Ecto neural progenitor cell (in vitro differentiated cells): ENCODE measurements around the gene ATP12A.

Experiments used
- DNase-seq: peaks from one replicate; pipeline ENCODE4 v3.0.0-alpha.2; 2018; ENCODE audit warnings: low spot score

The ATP12A gene

DNA sequence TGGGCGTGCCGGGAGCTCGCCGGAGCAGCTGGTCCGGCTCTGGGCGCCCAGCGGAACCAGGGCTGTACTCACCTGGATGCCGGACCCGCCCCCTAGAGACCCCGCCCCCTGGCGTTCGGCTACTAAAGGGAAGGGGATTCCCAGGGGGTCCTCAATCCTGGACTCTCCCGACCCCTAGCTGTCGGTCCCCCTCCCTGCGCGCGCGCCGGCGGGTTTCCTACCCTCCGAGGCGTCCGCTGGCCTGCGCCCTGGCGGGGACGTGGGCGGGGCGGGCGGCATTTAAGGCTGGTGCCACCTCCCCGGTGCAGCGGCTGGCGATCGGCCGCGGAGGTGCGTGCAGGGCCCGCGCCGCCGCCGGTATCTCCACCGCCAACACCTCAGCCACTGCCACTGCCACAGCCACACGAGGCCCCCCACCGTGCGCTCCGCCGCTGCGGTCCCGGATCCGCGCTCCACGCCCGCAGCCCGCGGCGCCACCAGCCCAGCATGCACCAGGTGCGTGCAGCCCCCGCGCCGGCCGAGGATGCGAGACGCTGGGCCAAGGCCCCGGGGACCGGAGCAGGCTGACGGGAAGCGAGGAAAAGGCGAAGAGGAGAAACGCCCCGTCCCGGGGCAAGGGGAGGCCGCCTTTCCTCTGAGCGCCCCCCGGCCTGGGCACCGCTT, at the start of gene ATP12A:
ATP12A (plus strand) TSS at position 151 of the 663 bp plus-strand sequence; CDS start at position 487, 336 bp downstream.
- peak; percentile 68 for DNase-seq

- DNase-seq = no peak
Measured at GRCh38 chr13:24630851-24631620, 49.2 kb upstream of the ATP12A start.

GRCh38 chr13:24631922-24632321, 48.3 kb upstream of the ATP12A start:
- DNase-seq = no peak

DNA sequence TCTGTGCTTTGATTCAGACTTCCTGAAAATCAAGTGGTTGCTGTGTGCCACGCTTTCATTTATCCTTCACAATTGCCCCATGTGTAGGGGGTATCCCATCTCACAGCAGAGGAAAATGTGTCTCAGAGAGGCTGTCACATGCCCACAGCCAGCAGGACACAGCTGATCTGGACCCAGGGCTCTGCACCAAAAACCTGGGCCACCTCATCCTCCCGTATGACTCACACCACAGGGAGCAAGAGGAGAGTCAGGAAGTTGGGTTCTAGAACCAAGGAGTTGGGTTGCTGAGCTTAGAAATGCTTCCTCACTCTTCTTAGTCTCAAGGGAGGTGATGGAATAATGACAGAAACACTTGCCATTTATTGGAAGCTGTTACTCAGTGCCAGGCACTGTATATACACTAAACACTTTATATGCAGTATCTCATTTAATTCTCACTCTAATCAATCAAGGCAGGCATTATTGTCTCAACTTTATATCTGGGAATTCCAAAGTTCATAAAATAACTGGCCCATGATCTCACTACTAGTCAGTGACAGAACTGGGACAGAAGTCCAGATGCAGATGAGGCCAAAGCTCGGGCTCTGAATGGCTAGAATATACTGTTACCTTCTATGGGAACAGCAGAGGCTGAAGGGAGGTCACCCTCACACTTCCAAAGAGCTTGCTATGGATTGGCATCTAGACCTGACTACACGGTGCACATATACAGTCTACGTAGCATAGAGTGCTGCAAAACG, 47.7 kb upstream of the ATP12A start:
- DNase-seq = no peak

DNA sequence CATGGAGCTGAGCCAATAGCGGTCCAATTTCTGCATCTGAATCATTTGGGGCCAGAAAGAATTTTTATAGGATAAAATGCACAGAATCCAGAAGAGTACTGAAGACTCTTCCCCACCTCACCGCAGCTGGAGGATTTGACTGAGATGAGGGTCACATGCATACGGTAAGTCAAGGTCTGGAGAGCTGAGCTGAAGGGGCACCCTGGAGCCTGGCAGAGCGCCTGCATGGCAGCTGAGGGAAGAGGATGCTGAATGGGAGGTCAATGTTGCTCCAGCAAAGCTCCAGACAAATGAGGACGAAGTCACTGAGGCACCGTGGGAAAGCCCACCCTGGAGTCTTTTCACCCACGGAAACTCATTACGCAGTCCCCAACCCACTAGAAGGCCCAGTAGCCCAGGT, 43.4 kb upstream of the ATP12A start:
- DNase-seq = no peak

- no peak for DNase-seq
Measured at GRCh38 chr13:24638096-24638495, 42.1 kb upstream of the ATP12A start.

DNA sequence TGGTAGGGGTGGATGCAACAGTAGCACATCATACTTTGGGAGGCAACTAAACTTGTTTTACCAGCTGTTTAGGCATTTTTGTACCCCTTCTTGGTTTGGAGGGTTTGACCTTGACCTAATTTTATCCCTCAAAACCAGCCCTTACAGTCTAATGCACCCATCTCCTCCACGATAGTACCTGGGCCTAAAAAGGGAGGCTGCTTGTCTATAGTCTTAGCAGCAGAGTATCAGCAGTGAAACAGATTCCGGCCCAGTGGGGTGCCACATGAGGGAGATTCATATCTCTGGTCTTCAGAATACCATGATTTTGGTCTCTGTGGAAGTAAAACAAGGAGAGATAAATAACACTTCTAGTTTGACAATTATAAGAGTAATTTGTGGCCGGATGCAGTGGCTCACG, 39.5 kb upstream of the ATP12A start:
- DNase-seq = no peak

DNA sequence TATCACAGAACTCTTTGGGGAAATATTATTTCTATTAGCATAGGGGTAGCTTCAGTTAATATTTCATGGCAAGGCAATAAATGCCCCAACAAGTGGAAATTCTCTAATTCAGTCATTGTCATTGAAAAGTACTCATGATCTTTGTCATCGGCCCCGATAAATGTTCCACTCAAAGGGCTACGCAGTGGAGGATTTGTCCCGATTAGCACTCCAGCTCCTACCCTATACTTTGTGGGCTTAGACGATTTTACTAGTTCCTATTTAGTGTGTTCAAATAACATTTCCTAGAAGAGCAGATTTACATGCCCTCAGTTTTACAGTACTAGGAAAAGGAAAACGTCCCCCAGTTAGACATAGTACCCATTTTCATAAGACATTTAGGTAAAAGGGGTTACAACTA, 38.0 kb upstream of the ATP12A start:
- no peak for DNase-seq

DNA sequence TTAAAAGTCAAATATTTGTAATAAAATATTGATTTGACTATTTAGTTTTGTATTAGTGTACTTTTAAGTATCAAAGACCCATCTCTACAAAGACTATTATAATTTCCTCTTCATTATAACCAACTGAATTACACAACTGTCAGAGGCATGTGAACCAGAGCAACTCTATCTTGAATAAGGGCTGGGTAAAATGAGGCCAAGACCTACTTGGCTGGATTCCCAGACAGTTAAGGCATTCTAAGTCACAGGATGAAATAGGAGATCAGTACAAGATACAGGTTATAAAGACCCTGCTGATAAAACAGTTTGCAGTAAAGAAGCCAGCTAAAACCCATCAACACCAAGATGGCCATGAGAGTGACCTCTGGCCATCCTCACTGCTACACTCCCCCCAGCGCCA, 36.2 kb upstream of the ATP12A start:
- DNase-seq = no peak

DNA sequence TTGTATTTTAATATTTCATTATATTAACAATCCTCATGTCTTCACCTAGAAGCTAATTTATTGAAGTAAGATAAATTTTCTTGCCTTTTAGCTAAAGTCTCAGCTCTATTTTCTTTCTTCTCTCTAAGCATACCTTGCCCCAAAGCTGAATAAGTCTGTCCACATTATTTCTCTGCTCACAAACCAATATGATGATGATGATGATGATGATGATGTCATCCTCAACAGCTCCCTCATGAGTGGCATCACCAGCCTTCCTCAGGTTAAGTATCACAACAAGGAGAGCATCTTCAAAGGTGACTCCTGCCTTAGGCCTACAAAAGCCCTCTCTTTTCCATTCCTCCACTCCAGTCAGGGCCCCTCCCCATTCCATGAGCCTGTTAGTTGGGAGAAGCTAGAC, 31.9 kb upstream of the ATP12A start:
- DNase-seq = no peak

GRCh38 chr13:24648983-24649687, 31.1 kb upstream of the ATP12A start:
- no peak for DNase-seq

- no peak for DNase-seq
Measured at GRCh38 chr13:24649688-24650043, 30.5 kb upstream of the ATP12A start.

GRCh38 chr13:24650161-24650560, 30.0 kb upstream of the ATP12A start:
- no peak for DNase-seq

DNA sequence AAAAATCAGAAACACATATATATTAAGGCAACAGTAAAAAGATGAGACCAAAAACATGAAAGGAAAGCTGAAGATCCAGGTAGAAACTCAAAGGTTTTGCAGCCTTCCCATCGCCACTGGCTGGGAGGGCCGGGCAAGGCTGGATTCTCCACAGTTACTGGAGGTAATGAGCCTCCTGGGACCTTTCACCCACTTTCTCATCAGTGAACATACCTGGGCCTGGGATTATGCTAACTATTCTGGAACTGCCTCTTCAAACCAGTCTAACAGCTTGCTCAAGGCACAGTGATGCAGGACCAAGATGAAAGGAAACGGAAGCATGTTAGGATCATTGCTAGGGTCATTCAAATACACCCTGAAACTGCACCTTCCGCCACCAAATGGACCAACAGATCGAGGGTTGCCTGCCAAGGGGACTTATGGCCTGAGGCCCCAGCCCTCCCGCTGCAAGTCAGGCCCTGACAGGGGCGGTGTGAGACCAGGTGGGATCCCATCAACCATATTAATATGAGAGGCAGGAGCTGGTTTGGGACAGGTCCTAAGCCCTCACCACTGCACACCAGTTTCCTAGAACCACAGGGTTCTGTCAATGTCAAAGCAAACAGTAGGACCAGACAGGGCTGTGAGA, 28.4 kb upstream of the ATP12A start:
- no peak for DNase-seq

- DNase-seq = no peak
Measured at GRCh38 chr13:24652359-24652758, 27.8 kb upstream of the ATP12A start.

DNA sequence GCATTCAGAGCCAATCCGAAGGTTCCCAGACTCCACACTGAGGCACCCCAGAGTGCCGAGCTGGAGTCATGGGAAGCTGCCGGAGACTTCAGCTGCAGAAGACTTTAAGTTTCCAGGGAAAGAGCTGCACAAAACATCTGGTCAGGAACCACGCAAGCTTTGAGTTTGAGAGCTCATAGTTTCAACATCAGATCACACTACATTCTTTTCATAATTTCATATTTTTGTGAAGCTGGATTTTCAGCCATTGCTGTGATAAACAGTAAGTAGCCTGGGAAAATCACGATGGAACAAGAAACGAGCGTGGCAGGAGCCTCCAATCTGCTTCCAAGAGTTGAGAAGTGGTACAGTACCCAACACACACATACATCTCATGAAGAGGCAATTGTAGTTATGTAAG, 25.5 kb upstream of the ATP12A start:
- no peak for DNase-seq

DNA sequence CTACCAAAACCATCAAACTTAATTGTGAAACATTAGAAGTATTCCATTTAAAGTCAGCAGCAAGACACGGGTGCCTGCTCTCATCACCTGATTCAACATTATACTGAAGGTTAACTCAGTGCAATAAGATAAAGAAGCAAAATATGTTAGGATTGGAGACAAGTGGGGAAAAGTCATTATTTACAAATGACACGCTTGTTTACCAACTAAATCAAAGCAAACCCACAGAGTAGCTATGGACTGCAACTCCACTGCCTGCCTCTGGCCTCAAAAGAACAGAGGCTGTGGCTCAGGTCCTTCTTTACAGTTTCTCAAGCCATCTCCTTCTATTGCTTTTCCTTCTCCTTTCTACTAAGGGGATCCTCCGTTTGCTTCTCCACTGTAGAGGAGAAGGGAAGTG, 21.0 kb upstream of the ATP12A start:
- no peak for DNase-seq

DNA sequence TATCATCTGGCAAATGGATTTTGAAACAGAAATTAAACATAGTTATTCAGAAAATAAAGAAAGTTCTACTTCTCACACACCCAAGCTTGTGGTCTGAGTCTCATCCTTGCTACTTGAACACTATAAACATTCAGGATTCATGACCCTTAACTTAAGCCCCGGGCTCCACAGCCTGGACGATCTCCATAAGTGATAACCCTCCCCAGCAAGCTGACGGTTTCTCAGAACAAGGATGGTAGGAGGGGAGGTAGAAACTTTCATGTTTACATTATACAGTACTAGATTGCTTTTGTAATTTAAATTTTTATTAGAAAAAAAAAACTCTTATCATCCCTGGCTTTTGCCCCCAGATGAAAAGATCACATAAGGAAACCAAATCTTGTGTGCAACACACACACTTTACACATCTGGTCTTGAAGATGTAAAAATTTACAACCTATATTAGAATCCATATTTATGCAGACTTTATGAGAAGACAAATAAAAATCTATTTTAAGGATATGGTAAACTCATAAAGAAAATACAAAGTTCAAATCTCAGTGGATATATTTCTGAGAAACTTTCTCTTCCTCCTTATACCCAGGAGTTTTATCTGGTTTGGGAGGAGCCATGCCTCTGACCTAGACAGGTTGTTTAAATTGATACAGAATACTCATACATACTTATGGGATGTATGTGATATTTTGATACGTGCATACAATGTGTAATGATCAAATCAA, 20.0 kb upstream of the ATP12A start:
- no peak for DNase-seq

DNA sequence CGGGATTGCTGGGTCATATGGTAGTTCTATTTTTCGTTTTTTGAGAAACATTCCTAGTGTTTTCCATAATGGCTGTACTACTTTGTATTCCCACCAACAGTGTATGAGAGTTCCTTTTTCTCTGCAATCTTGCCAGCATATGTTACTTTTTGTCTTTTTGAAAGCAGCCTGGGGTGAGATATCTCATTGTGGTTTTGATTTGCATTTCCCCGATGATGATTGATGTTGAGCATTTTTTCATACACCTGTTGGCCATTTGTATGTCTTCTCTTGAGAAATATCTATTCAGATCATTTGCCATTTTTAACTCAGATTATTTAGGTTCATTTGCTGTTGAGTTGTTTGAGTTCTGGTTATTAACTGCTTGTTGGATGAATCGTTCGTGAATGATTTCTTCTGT, 18.5 kb upstream of the ATP12A start:
- DNase-seq = no peak

GRCh38 chr13:24662195-24663088, 17.8 kb upstream of the ATP12A start:
- DNase-seq = no peak

- DNase-seq = no peak
Measured at GRCh38 chr13:24663089-24663395, 17.2 kb upstream of the ATP12A start.
